GM19324 (cell line): ENCODE measurements around the gene LCN6.
"Not testable (repeated sequence)": the region's sequence is repeated elsewhere in the genome, so short reads cannot be mapped to it uniquely, and the experiment has no call there.

Experiments used
- ATAC-seq: cut with Tn5 transposase; IDR thresholded peaks from one replicate; pipeline ENCODE4 v1.9.1; 2021; ENCODE audit warnings: mild to moderate bottlenecking, moderate library complexity; ENCODE audit not compliant: unreplicated experiment, low FRiP score

The LCN6 gene

GRCh38 chr9:136760834-136761544 is 12.7 kb upstream of the LCN6 start:
- not testable (repeated sequence) for ATAC-seq

- ATAC-seq = no peak
Observed at GRCh38 chr9:136760424-136760823, 12.1 kb upstream of the LCN6 start.

DNA sequence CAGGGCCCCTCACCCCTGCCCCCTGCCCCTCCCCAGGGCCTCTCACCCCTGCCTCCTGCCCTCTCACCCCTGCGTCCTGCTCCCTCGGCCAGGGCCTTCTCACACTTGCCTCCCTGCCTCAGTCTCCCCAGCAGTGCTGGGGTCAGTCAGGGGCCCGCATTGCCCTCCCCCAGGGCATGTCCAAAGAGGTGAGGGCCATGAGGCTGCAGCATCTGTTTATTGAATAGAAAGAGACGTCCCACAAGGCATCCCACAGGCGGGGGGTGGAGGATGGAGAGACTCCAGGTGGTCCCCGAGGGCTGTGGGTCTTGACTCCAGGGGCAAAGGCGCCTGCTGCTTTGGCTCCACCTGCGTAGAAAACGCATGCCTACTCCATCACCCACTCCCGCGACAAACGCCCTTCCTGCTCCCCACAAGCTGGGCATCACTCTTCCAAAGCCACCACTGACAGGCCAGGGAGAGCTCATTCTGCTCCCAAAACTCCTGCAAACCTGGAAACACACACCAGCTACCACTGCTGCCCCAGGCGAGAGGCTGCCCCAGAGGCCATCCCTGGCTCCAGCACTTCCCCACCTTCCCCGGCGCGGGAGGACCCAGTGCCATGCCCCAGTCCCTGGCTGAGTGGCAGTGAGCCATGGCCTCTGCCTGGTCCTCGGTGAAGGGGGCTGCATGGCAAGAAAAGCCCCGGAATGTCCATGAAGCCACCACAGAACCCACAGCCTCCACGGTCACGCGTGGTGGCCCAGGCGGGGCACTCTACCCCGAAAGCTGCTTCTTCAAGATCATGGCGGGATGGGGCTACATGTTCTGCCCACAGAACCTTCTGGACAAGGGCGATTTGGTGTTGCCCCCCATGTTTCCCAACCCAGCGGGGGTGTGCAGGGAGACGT is 11.4 kb upstream of the LCN6 start:
- ATAC-seq = no peak

- no peak for ATAC-seq
Observed at GRCh38 chr9:136759001-136759400, 10.7 kb upstream of the LCN6 start.

- ATAC-seq = no peak
Observed at GRCh38 chr9:136757751-136758140, 9.4 kb upstream of the LCN6 start.

DNA sequence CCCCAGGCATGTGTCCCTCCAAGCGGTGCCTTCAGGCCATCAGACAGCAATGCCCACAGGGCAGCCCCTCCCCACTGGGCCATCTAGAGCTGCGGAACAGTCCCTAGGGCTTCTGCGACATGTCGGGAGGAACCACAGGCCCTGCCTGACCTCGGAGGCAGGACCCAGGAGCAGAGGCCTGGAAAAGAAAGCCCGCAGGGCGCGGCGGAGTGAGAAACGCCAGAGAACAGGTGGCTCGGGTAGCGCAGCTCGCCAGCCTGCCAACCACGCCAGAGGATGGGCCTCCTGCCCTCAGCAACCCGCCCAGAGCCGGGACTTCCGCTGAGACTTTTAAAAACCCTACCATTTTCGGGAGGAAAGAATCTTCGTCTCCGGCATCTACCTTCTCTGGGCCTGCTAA is 9.0 kb upstream of the LCN6 start:
- no peak for ATAC-seq

- ATAC-seq = no peak
Observed at GRCh38 chr9:136756836-136757235, 8.5 kb upstream of the LCN6 start.

- no peak for ATAC-seq
Observed at GRCh38 chr9:136756134-136756438, 7.8 kb upstream of the LCN6 start.

DNA sequence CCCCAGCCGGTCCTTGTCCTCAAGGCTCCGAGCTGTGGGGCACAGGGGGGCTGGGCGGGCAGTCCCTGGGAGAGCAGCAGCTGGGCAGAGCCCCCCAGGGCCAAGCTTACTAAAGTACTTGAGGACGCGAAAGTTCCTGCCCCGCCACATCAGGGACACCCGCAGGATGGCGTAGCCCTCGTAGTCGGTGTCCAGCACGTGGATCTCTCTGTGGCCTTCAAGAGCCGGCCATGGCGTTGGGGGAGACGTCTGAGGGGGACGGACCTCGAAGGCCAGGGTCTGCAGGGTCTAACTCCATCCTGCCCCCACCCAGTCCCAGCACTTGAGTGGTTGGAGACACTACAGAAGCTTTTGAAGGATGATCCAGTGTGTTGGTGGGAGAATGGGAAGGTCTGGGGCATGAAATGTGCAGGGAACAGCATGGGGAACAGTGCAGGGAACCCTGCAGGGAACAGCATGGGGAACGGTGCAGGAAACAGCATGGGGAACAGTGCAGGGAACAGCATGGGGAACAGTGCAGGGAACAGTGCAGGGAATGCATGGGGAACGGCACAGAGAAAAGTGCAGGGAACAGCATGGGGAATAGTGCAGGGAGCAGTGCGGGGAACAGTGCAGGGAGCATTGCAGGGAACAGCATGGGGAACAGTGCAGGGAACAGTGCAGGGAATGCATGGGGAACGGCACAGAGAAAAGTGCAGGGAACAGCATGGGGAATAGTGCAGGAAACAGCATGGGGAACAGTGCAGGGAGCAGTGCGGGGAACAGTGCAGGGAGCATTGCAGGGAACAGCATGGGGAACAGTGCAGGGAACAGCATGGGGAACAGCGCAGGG is 7.2 kb upstream of the LCN6 start:
- ATAC-seq = not testable (repeated sequence)

- no peak for ATAC-seq
Observed at GRCh38 chr9:136754626-136755301, 6.4 kb upstream of the LCN6 start.

- ATAC-seq = no peak
Observed at GRCh38 chr9:136754059-136754572, 5.8 kb upstream of the LCN6 start.

DNA sequence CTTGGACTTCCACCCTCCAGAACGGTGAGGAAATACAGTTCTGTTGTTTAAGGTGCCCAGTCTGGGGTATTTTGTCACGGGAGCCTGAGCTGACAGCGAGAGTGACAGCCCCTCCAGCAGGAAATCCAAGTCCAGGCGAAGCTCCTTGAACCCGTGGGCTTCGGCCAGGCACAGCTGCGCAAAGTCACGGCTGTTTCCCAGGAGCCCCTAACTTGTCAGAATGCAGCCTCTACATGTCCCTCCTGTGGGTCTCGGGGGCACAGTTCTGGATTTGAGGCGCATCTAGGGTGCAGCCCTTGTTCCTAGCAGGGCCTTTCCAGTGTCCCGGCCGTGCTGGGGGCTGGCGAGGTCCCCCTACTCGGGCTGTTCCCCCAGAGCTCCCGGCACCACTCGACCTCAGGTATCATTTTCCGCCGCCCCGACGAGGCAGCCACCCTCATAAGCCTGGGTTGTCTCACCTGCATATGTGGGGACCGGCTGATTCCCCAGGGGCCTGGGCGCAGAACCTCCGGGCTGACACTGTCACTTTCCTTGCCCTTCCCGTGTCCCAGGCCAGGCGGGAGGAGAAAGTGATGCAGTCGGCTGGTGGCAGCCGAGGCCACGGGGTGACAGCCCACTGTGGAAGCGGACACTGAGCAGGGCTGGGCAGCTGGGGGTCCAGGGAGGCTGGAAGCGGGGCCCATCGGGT is 5.2 kb upstream of the LCN6 start:
- ATAC-seq = no peak

- no peak for ATAC-seq
Observed at GRCh38 chr9:136751814-136752213, 3.5 kb upstream of the LCN6 start.

DNA sequence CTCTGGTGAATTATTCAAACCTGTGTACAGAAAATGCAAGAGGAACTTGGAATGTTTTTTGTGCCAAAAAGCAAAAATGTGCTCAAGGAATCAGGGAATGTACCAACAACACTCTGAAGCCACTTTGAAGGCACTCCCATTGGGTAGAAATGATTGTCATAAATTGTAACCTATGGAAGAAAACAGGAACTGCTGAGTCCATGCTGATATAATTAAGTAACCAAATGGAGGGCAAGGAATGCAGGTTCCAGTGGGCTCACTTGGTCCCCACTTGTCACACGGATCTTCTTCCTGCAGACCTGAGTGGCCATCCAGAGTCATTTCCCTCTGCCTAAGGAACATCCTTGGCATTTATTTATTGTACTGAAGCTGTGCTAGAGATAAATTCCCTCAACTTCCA is 2.9 kb upstream of the LCN6 start:
- ATAC-seq = no peak

GRCh38 chr9:136750526-136750925 is 2.2 kb upstream of the LCN6 start:
- ATAC-seq = no peak

DNA sequence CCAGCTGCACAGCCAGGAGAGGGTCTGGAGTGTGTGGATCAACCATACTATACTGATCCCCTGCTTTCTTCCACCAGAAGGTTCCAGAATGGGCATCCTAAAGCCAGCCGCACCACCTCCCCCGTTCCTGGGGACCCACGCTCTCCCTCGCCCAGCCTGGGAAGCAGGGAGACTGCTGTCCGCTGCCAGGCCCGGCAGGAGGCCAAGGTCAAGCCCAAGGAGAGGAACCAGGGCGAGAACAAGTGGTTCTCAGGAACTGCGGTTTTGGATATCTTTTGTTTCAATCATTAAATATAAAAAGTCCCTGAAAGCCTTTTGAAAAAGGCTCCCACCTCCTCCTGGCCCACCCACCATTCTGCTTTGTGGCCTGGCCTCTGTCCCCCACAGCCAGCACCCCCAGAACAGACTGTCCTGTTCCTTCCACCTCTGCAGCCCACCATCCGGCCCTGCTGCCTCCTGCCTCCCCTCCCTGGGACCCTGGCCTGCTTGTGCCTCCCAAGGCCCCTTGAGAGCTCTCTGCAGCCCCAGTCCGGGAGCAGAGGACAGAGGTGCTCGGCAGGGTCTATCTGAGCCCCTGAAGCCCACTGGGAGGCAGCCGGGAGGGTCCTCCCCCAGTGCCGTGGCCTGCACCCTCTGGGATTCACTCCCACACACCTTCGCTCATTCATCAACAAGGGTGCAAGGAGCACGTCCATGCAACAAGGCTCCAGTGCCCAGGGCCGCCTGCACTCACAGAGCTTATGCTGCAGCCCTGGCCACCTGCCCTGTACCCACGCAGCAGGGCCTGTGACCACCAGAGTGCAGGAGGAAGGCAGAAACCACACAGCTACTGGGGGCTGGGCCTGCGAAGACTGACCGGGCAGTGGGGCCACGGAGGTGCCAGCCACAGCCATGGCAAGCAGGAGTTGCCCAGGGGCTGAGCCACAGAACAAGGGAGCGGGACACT is 614 bp upstream of the LCN6 start:
- no peak for ATAC-seq

- no peak for ATAC-seq
Observed at GRCh38 chr9:136747161-136748060, 914 bp downstream of the LCN6 start.

DNA sequence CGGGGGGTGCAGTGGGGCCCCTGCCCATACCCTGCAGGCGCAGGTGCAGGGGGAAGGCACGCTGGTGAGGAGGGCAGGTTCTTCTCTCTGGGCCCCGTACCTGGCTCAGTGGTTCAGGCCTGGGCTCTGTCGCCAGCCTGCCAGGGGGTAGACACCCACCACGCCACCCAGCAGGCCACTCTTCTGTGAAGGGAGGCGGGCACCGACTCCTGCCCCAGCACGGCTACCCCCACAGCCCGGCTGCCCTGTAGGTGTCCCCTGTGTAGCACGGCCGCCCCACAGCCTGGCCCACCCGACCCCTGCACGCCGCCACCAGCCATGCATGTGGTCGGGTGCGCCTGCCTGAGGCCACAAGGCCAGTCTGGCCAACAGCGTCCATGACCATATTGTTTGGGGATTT is 1.7 kb downstream of the LCN6 start:
- ATAC-seq = no peak
